ENCODE data around the gene FCN3. TPM values are rescaled to one million over a fixed set of nuclear protein-coding genes. Genes with fewer than 3 reads are reported as not detected.
"Not testable (repeated sequence)": the region's sequence is repeated elsewhere in the genome, so short reads cannot be mapped to it uniquely, and the experiment has no call there.

Gene FCN3
- total RNA-seq, 2 donors from 2014 or later = 14.2 to 24.5 TPM

GRCh38 chr1:27384797-27385196 is 10.2 kb upstream of the FCN3 start:
- intact Hi-C loops (cut with DNase I) = loop anchor here in 1 of 2 donors (5.0 kb wide), 1 partner anchor 82 kb away; no protein-coding TSS in a partner anchor
- not testable (repeated sequence) for DNase-seq, ATAC-seq

- DNase-seq (no peak), ATAC-seq (no peak)
- intact Hi-C loops (cut with DNase I) = no loop called here
These were observed 9.0 kb upstream of the FCN3 start for GRCh38 chr1:27383661-27384060.

GRCh38 chr1:27383039-27383605 is 8.5 kb upstream of the FCN3 start, which contains the start of gene CD164L2:
TSS of gene CD164L2 (minus strand) at chr1:27383333. CDS start at chr1:27383239, 94 bp downstream.
- peak in 1 of 2 donors; percentile 37 for ATAC-seq
- intact Hi-C loops (cut with DNase I) = no loop called here
- DNase-seq = no peak

- intact Hi-C loops (cut with DNase I) = no loop called here
- DNase-seq = no peak
- ATAC-seq = no peak
These were observed 7.5 kb upstream of the FCN3 start for GRCh38 chr1:27381969-27382762.

GRCh38 chr1:27380766-27381733 is 6.4 kb upstream of the FCN3 start:
- peak; percentile 8 to 37 for ATAC-seq
- no peak for DNase-seq
- intact Hi-C loops (cut with DNase I) = no loop called here

- intact Hi-C loops (cut with DNase I) = no loop called here
- no peak for ATAC-seq
- DNase-seq = no peak
These were observed 5.6 kb upstream of the FCN3 start for GRCh38 chr1:27380224-27380623.

- intact Hi-C loops (cut with DNase I) = no loop called here
- DNase-seq = no peak
- ATAC-seq = no peak
These were observed 5.0 kb upstream of the FCN3 start for GRCh38 chr1:27379564-27380122.

- ATAC-seq = no peak
- intact Hi-C loops (cut with DNase I) = no loop called here
- DNase-seq = no peak
These were observed 3.3 kb upstream of the FCN3 start for GRCh38 chr1:27377760-27378495.

- intact Hi-C loops (cut with DNase I) = no loop called here
- DNase-seq = no peak
- no peak for ATAC-seq
These were observed 1.6 kb downstream of the FCN3 start for GRCh38 chr1:27372808-27373690.

GRCh38 chr1:27372022-27372807 is 2.4 kb downstream of the FCN3 start:
- peak in 1 of 2 donors; percentile 52 for ATAC-seq
- intact Hi-C loops (cut with DNase I) = no loop called here
- DNase-seq = no peak

- ATAC-seq (no peak), DNase-seq (no peak)
- intact Hi-C loops (cut with DNase I) = no loop called here
These were observed 5.6 kb downstream of the FCN3 start for GRCh38 chr1:27368869-27369582.

GRCh38 chr1:27367160-27367650 is 7.4 kb downstream of the FCN3 start:
- intact Hi-C loops (cut with DNase I) = no loop called here
- no peak for ATAC-seq
- DNase-seq = no peak

GRCh38 chr1:27366411-27367159 is 8.0 kb downstream of the FCN3 start, which contains the start of gene MAP3K6:
TSS of gene MAP3K6 (minus strand) at chr1:27366961. CDS start at chr1:27366597, 364 bp downstream.
- intact Hi-C loops (cut with DNase I) = no loop called here
- ATAC-seq (peak; percentile 76 to 81), DNase-seq (peak; percentile 94)

GRCh38 chr1:27366113-27366410 is 8.6 kb downstream of the FCN3 start:
- DNase-seq = peak; percentile 96
- intact Hi-C loops (cut with DNase I) = no loop called here
- ATAC-seq = peak; percentile 70 to 77

- intact Hi-C loops (cut with DNase I) = no loop called here
- peak; percentile 91 for DNase-seq
- ATAC-seq = peak; percentile 82 to 84
These were observed 9.1 kb downstream of the FCN3 start for GRCh38 chr1:27365372-27366112.
